Kidney (tissue), 14 donors: ENCODE data around the gene CCDC24. TPM values are rescaled to one million over a fixed set of nuclear protein-coding genes. Genes with fewer than 3 reads are reported as not detected.
A peak's percentile ranks its signal among the peaks of the same experiment; 100 is the strongest.

ENCODE experiments used
- DNase-seq, 5 donors: peaks; one replicate each; pipeline ENCODE4 v3.0.0-alpha.2; 2013 to 2020
- FAIRE-seq: peaks from 2 replicates; lab custom pipeline; 2012; peaks lifted over from hg19 to GRCh38; lab: Jason Lieb, UNC
- H3K27ac ChIP-seq, 2 donors: one replicate each; pipeline ENCODE4 v1.7.0; 2013; ENCODE audit warnings: low read depth in 2 of 2, low read length in 2 of 2, inconsistent platforms in 1 of 2
- H3K27me3 ChIP-seq: one replicate; pipeline ENCODE4 v1.7.1; 2013; ENCODE audit warnings: low read length, inconsistent platforms; ENCODE audit not compliant: control insufficient read depth, insufficient read depth
- H3K36me3 ChIP-seq, 3 donors: one replicate each; pipeline versions ENCODE4 v1.7.0 to v1.7.1; 2013; ENCODE audit warnings: low read length in 3 of 3, control low read depth in 1 of 3, inconsistent platforms in 1 of 3; ENCODE audit not compliant: insufficient read depth in 3 of 3, control insufficient read depth in 2 of 3
- H3K4me1 ChIP-seq, 3 donors: one replicate each; pipeline versions ENCODE4 v1.7.0 to v1.7.1; 2013; ENCODE audit warnings: low read length in 3 of 3, inconsistent platforms in 1 of 3, low read depth in 1 of 3; ENCODE audit not compliant: control insufficient read depth in 2 of 3, insufficient read depth in 2 of 3
- H3K4me3 ChIP-seq, 3 donors: one replicate each; pipeline versions ENCODE4 v1.7.0 to v1.8.1; 2013; ENCODE audit warnings: low read length in 3 of 3, control low read depth in 1 of 3, inconsistent platforms in 1 of 3
- H3K9ac ChIP-seq, 3 donors: one replicate each; pipeline versions ENCODE4 v1.7.0 to v1.7.1; 2013; ENCODE audit warnings: low read length in 3 of 3, control low read depth in 1 of 3, inconsistent platforms in 1 of 3
- H3K9me3 ChIP-seq, 3 donors: one replicate each; pipeline versions ENCODE4 v1.7.0 to v1.7.1; 2013; ENCODE audit warnings: low read length in 3 of 3, control low read depth in 1 of 3, inconsistent platforms in 1 of 3; ENCODE audit not compliant: control insufficient read depth in 2 of 3, insufficient read depth in 1 of 3
- intact Hi-C: fragments of 100-400 bp; cut with DNase I; formaldehyde crosslinking; loops from one replicate; pipeline ENCODE4 v1.11.1; 2022
- polyA plus RNA-seq: library from polyadenylated mRNA; stranded (reverse); fragments of 350-450 nt; fragmentation: Illumina TruSeq; extraction: RNeasy Lipid Tissue Mini Kit (QIAGEN cat#74804); gene quantifications from one replicate; pipeline ENCODE4 v1.2.3, GENCODE V29; 2014; ENCODE audit warnings: low read depth, low replicate concordance; ENCODE audit not compliant: insufficient read depth
- total RNA-seq: library from RNA; stranded (reverse); fragmentation: NEBNext Ultra II Directional; extraction: Animal tissue kit (Norgen Biotek cat#: 25700); gene quantifications from one replicate; pipeline ENCODE4 v1.2.1, GENCODE V29; 2021
- TF ChIP-seq, protein P1 (sequence below): IDR thresholded peaks from 3 replicates; pipeline ENCODE4 v1.5.1; 2012; ENCODE audit warnings: mild to moderate bottlenecking, moderate library complexity, borderline replicate concordance; ENCODE audit not compliant: insufficient read depth; ENCODE audit errors: extremely low read depth
- donor health status: control.
- donor health status: control.
- donor health status: control.
- donor health status: control.
- donor health status: control.
- donor health status: DM: yes; HTN: yes; CAD: no.
- donor health status: Normal renal cell carcinoma (clear cell type).

The CCDC24 gene
- total and polyA plus RNA-seq, 2 donors from 2014 or later, result 24.3 to 35.6 TPM

DNA sequence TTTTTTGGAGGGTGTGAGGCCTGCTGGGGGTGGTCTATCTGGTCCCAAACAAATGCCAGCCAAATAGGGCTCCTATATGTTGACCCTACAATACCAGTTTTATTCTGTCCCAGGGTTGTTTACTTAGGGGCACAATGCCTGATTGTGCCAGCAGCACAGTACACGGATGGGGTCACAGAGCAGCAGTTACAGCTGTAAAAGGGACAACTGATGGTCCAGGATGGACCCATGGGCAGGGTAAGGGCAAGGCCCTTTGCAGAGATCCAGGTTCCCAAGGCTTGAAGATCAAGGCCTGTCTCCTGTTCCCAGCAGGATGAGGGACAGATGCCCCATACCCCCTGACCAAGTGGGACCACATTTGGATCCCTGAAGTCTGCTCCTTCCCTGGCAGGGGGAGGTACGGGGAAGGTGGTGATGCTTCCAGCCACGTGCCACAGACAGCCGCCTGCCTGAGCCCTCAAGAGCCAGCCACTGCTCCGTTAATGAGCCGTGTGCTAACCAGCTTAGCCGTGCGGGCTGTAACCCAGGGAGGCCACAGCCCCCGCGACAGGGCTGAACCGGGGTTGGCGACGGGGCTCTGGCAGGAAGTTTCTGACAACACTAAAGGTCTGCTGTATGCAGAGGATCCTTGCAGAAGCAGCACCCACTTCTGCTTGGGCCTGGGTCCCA, 21.7 kb downstream of the CCDC24 start:
- Histone ChIP-seq H3K9ac (no peak overlapping the region), H3K9me3 (no peaks in the 10 kb centered on the region), H3K36me3 (no peaks in the 10 kb centered on the region), H3K4me3 (no peak overlapping the region), H3K27me3 (no peaks in the 10 kb centered on the region), H3K27ac (no peak overlapping the region), H3K4me1 (no peaks in the 10 kb centered on the region)
- intact Hi-C loops, result no loop called here
- FAIRE-seq, result no peak
- peak in 3 of 5 donors; percentile 72 to 81 (median 77) for DNase-seq
- TF ChIP-seq, protein P1, sequence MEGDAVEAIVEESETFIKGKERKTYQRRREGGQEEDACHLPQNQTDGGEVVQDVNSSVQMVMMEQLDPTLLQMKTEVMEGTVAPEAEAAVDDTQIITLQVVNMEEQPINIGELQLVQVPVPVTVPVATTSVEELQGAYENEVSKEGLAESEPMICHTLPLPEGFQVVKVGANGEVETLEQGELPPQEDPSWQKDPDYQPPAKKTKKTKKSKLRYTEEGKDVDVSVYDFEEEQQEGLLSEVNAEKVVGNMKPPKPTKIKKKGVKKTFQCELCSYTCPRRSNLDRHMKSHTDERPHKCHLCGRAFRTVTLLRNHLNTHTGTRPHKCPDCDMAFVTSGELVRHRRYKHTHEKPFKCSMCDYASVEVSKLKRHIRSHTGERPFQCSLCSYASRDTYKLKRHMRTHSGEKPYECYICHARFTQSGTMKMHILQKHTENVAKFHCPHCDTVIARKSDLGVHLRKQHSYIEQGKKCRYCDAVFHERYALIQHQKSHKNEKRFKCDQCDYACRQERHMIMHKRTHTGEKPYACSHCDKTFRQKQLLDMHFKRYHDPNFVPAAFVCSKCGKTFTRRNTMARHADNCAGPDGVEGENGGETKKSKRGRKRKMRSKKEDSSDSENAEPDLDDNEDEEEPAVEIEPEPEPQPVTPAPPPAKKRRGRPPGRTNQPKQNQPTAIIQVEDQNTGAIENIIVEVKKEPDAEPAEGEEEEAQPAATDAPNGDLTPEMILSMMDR, result no peak

DNA sequence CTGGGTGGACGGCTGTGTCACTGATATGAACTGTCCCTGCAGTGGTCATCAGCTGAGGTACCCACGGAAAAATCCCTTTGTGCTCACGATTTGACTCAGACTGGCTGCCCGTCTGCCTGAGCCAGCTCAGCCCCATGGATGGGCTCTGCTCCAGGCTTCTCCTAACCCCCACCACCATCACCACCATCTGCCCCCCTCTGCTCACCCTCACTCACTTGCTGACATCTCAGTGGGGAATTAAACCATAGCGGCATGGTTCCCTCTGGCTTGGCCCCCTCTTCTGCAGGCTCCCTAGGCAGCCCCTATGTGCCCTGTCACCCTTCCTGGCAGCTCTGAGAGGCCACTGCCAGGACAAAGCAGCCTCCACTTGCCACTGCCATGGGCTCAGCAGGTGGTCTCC, 22.6 kb downstream of the CCDC24 start:
- TF ChIP-seq, protein P1, result no peak
- Histone ChIP-seq H3K4me1 (no peaks in the 10 kb centered on the region), H3K9me3 (no peaks in the 10 kb centered on the region), H3K4me3 (no peak overlapping the region), H3K27me3 (no peaks in the 10 kb centered on the region), H3K36me3 (no peaks in the 10 kb centered on the region), H3K27ac (no peak overlapping the region), H3K9ac (no peak overlapping the region)
- intact Hi-C loops, result no loop called here
- FAIRE-seq (no peak), DNase-seq (no peak)

DNA sequence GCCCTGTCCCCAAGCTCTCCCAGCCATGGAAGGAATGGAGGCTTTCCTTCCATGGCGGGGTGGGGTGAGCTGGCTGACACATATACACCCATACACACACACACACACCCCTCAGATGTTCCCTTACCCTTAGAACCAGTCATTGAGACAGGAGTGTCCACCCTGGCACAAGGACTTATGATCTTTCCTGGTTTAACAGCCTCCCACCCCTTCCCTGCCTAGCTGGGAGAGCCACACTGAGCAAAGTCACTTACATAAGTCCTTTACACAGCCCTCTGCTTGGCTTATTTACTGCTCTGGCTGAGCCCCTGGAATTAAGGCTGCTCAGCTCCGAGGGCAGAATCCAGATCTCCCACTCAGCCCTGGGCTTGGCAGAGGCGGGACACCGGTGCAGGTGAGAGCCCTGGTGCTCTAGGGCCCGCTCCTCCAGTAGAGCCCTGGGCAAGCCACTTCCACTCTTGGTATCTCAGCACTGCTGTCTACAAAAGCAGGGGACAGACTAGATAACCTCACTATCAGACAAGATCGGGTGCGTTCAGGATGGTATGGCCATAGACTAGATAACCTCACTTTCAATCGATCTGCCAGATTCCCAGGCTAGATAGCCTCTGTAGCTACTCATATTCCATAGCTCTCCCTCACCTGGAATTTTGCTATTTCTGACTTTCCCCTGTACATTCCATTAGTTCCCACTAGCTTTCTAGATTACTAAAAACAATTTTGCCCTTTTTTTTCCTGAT, 23.1 kb downstream of the CCDC24 start:
- no peaks in the 10 kb centered on the region for H3K4me1 ChIP-seq
- H3K9ac ChIP-seq, result no peak overlapping the region
- FAIRE-seq (no peak), DNase-seq (no peak)
- H3K27ac ChIP-seq, result no peak overlapping the region
- intact Hi-C loops, result no loop called here
- no peaks in the 10 kb centered on the region for H3K9me3 ChIP-seq
- H3K27me3 ChIP-seq, result no peaks in the 10 kb centered on the region
- TF ChIP-seq, protein P1, result no peak
- H3K4me3 ChIP-seq, result no peak overlapping the region
- no peaks in the 10 kb centered on the region for H3K36me3 ChIP-seq
